T-cell (primary cell): Measurements from ENCODE around the gene PHKB. TPM values are rescaled to one million over a fixed set of nuclear protein-coding genes. Genes with fewer than 3 reads are reported as not detected.

ENCODE experiments used
- ATAC-seq, 4 experiments: fragments of 200-7000 bp in 3 of 4; fragments of 150-1000 bp in 1 of 4; cut with Tn5 transposase; replicated peaks in 1 of 4; 1 replicate in 3 of 4; 2 replicates in 1 of 4; pipeline ENCODE4 v1.10.0; 2021; ENCODE audit warnings: moderate library complexity in 3 of 4, mild to moderate bottlenecking in 2 of 4, moderate number of reproducible peaks in 1 of 4
- CTCF ChIA-PET, 2 donors: fragments of 300-600 bp; sonication (Branson Sonifier 250); formaldehyde crosslinking; loops; one replicate each; lab custom pipeline; 2022; ENCODE audit warnings: antibody characterized with exemption in 2 of 2; lab: Charles Lee
- POLR2A ChIA-PET, 2 donors: fragments of 300-600 bp; sonication (Branson Sonifier 250); formaldehyde crosslinking; loops; one replicate each; lab custom pipeline; 2022; ENCODE audit warnings: antibody characterized with exemption in 2 of 2; lab: Charles Lee
- DNase-seq, 35 experiments: peaks; one replicate each; pipeline versions ENCODE4 v3.0.0 to v3.0.0-alpha.2; 2013 to 2023
- H3K27ac ChIP-seq: one replicate; pipeline ENCODE4 v1.5.1; 2013; ENCODE audit warnings: low read length
- H3K27me3 ChIP-seq, 2 experiments: replicated peaks in 1 of 2; 1 replicate in 1 of 2; 2 replicates in 1 of 2; pipeline versions ENCODE4 v1.6.1 to v1.7.0; 2013; ENCODE audit warnings: low read length in 1 of 2, mixed read lengths in 1 of 2; ENCODE audit not compliant: control insufficient read depth in 2 of 2, insufficient read depth in 2 of 2; ENCODE audit errors: extremely low read depth in 1 of 2
- H3K36me3 ChIP-seq, 2 donors: 1 replicate in 1 of 2; 2 replicates in 1 of 2; pipeline versions ENCODE4 v1.6.1 to v1.7.0; 2013; ENCODE audit warnings: low read length in 1 of 2; ENCODE audit not compliant: control insufficient read depth in 2 of 2, insufficient read depth in 1 of 2; ENCODE audit errors: extremely low read depth in 1 of 2
- H3K4me1 ChIP-seq, 2 experiments: 1 replicate in 1 of 2; 2 replicates in 1 of 2; pipeline versions ENCODE4 v1.6.1 to v1.7.0; 2013; ENCODE audit warnings: low read length in 2 of 2, mixed read lengths in 1 of 2; ENCODE audit not compliant: insufficient read depth in 2 of 2, control insufficient read depth in 1 of 2; ENCODE audit errors: extremely low read depth in 1 of 2
- H3K4me3 ChIP-seq, 2 donors: 1 replicate in 1 of 2; 2 replicates in 1 of 2; pipeline versions ENCODE4 v1.5.1 to v1.7.0; 2013; ENCODE audit warnings: mild to moderate bottlenecking in 2 of 2, low read length in 1 of 2, moderate library complexity in 1 of 2; ENCODE audit not compliant: control insufficient read depth in 1 of 2; ENCODE audit errors: extremely low read depth in 1 of 2
- H3K9me3 ChIP-seq: 2 replicates; pipeline ENCODE4 v1.7.0; 2013
- H3K27ac Mint-ChIP-seq, 2 donors: one replicate each; pipeline ENCODE4 v1.8.0; 2020 to 2021; ENCODE audit warnings: mild to moderate bottlenecking in 2 of 2, mixed read lengths in 2 of 2
- H3K27me3 Mint-ChIP-seq, 2 donors: one replicate each; pipeline ENCODE4 v1.8.0; 2021 to 2022; ENCODE audit warnings: mixed read lengths in 2 of 2
- H3K36me3 Mint-ChIP-seq: one replicate; pipeline ENCODE4 v1.8.0; 2021; ENCODE audit warnings: mixed read lengths
- H3K4me1 Mint-ChIP-seq, 3 donors: one replicate each; pipeline ENCODE4 v1.8.0; 2020 to 2022; ENCODE audit warnings: mixed read lengths in 3 of 3, mild to moderate bottlenecking in 1 of 3
- H3K4me3 Mint-ChIP-seq, 3 donors: one replicate each; pipeline ENCODE4 v1.8.0; 2020 to 2022; ENCODE audit warnings: mild to moderate bottlenecking in 3 of 3, mixed read lengths in 3 of 3, moderate library complexity in 3 of 3
- H3K9me3 Mint-ChIP-seq, 3 donors: one replicate each; pipeline ENCODE4 v1.8.0; 2020 to 2022; ENCODE audit warnings: mixed read lengths in 3 of 3
- WGBS: methylation state at CpG from one replicate; pipeline ENCODE4 v1.1.5; 2013; ENCODE audit warnings: missing lambda C conversion rate; ENCODE audit not compliant: insufficient coverage; 5-methylcytosine and 5-hydroxymethylcytosine counted together
- total RNA-seq, 35 experiments: library from RNA in 6 of 35; stranded (reverse) in 6 of 35; fragments of 120-200 nt in 1 of 35; gene quantifications; one replicate each; pipeline versions ENCODE4 v1.2.1 to v1.2.4 and lab custom pipeline; 2013 to 2026

Gene PHKB
- total RNA-seq, 5 donors from 2014 or later (not counting 1 experiment from before 2014, with no cell fraction given) = 40.6 to 67.5 (median 48.8) TPM

DNA sequence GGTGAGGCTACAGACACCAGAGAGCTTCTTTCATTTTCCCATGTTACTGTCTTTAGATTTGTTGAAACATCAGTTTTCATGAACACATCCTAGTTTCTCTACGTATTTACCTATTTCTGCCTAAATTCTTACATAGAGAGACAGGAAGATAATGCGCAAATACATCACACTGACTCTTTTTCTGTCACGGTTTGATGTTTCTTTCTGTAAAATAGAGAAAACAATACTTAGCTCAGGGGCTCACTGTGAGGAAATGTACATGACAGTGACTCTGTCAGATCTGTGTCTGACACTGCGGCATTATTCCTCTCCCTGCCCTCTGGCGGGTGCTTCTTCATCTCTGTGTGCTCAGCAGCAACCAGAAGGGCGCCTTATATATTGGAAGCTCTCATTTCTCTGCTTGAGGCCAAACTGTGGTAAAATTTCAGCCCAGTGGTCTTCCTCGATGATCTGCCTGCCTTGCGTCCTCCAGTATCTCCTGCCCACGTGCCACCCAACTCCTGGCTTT, 264.1 kb downstream of the PHKB start:
- DNase-seq (no peak), ATAC-seq (no peak)
- Histone ChIP-seq H3K27me3 (no peaks in the 10 kb centered on the region), H3K9me3 (no peaks in the 10 kb centered on the region), H3K36me3 (no peaks in the 10 kb centered on the region), H3K4me3 (no peak overlapping the region), H3K4me1 (no peaks in the 10 kb centered on the region), H3K27ac (no peak overlapping the region)
- CTCF ChIA-PET = no interaction called here
- no peaks in the 10 kb centered on the region for H3K9me3 Mint-ChIP-seq
- 68% methylated on average over 6 of the region's 9 CpGs for WGBS
- H3K27me3 Mint-ChIP-seq = peaks cover 0 to 3% of the 10 kb centered on the region in 2 donors
- no peaks in the 10 kb centered on the region for H3K4me1 Mint-ChIP-seq
- H3K27ac Mint-ChIP-seq = no peak overlapping the region
- POLR2A ChIA-PET = no interaction called here
- no peak overlapping the region for H3K4me3 Mint-ChIP-seq
- no peaks in the 10 kb centered on the region for H3K36me3 Mint-ChIP-seq

GRCh38 chr16:47726031-47726675, 265.0 kb downstream of the PHKB start:
- DNase-seq = no peak
- ChIA-PET CTCF (no interaction called here), POLR2A (no interaction called here)
- no peak overlapping the region for H3K4me3 ChIP-seq
- H3K9me3 Mint-ChIP-seq = no peaks in the 10 kb centered on the region
- H3K27me3 Mint-ChIP-seq = peaks cover 0 to 3% of the 10 kb centered on the region in 2 donors
- no peak overlapping the region for H3K27ac Mint-ChIP-seq
- H3K36me3 Mint-ChIP-seq = no peaks in the 10 kb centered on the region
- no peak overlapping the region for H3K27ac ChIP-seq
- no peaks in the 10 kb centered on the region for H3K27me3 ChIP-seq
- H3K36me3 ChIP-seq = no peaks in the 10 kb centered on the region
- no peaks in the 10 kb centered on the region for H3K4me1 ChIP-seq
- H3K4me1 Mint-ChIP-seq = no peaks in the 10 kb centered on the region
- no peaks in the 10 kb centered on the region for H3K9me3 ChIP-seq
- H3K4me3 Mint-ChIP-seq = no peak overlapping the region
- ATAC-seq = no peak
- 90% methylated on average over 2 of the region's 8 CpGs for WGBS

GRCh38 chr16:47727131-47727530, 266.0 kb downstream of the PHKB start:
- Mint-ChIP-seq H3K27me3 (peaks cover 3% of the 10 kb centered on the region in 2 donors), H3K36me3 (no peaks in the 10 kb centered on the region), H3K9me3 (no peaks in the 10 kb centered on the region), H3K4me3 (no peak overlapping the region), H3K27ac (no peak overlapping the region), H3K4me1 (no peaks in the 10 kb centered on the region)
- no peaks in the 10 kb centered on the region for H3K4me1 ChIP-seq
- ATAC-seq = no peak
- no peak for DNase-seq
- ChIA-PET CTCF (no interaction called here), POLR2A (no interaction called here)
- no peaks in the 10 kb centered on the region for H3K36me3 ChIP-seq
- 88% methylated on average over 1 of the region's 6 CpGs for WGBS
- no peaks in the 10 kb centered on the region for H3K9me3 ChIP-seq
- no peak overlapping the region for H3K4me3 ChIP-seq
- H3K27me3 ChIP-seq = no peaks in the 10 kb centered on the region
- no peak overlapping the region for H3K27ac ChIP-seq

GRCh38 chr16:47728205-47728604, 267.1 kb downstream of the PHKB start:
- H3K27ac Mint-ChIP-seq = no peak overlapping the region
- WGBS = no CpG with 5 or more reads among the region's 3 CpGs
- no peak overlapping the region for H3K4me3 Mint-ChIP-seq
- no peak for DNase-seq
- Histone ChIP-seq H3K36me3 (no peaks in the 10 kb centered on the region), H3K27ac (no peak overlapping the region), H3K27me3 (no peaks in the 10 kb centered on the region), H3K4me3 (no peak overlapping the region), H3K9me3 (no peaks in the 10 kb centered on the region), H3K4me1 (no peaks in the 10 kb centered on the region)
- POLR2A ChIA-PET = no interaction called here
- H3K4me1 Mint-ChIP-seq = peaks cover 0 to 3% (median 0%) of the 10 kb centered on the region in 3 donors
- ATAC-seq = no peak
- peaks cover 3 to 9% of the 10 kb centered on the region in 2 donors for H3K27me3 Mint-ChIP-seq
- no peaks in the 10 kb centered on the region for H3K9me3 Mint-ChIP-seq
- CTCF ChIA-PET = interaction anchor here in 1 of 2 donors (0.5 kb wide), 1 partner anchor 318 kb away, joined by 3 read pairs; no protein-coding TSS in a partner anchor
- no peaks in the 10 kb centered on the region for H3K36me3 Mint-ChIP-seq

DNA sequence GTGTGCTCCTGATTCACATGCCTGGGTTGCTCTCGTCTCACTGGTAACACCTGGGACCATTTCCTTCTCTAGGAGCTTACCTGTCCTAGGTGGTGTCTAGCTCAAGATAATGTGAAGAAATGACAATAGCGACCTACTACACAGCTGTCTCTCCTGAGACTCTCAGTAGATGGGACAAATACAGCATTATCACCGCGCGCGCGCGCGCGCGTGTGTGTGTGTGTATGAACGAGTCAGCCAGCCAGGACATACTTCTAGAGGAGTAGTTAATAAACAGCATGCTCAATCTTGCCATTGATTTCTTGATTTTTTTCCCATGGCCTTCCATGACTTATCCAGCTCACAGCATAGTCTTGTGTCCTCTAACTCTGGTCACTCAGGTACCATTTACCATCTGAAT, 268.6 kb downstream of the PHKB start:
- H3K36me3 Mint-ChIP-seq = no peaks in the 10 kb centered on the region
- Histone ChIP-seq H3K27ac (no peak overlapping the region), H3K9me3 (no peaks in the 10 kb centered on the region), H3K27me3 (no peaks in the 10 kb centered on the region), H3K4me1 (no peaks in the 10 kb centered on the region), H3K36me3 (no peaks in the 10 kb centered on the region), H3K4me3 (no peak overlapping the region)
- no peak overlapping the region for H3K27ac Mint-ChIP-seq
- no peak overlapping the region for H3K4me3 Mint-ChIP-seq
- no peak for DNase-seq
- ChIA-PET POLR2A (interaction anchor here in 1 of 2 donors (0.6 kb wide), 1 partner anchor 87 kb away, joined by 4 read pairs; no protein-coding TSS in a partner anchor), CTCF (interaction anchor here in 1 of 2 donors (0.6 kb wide), 1 partner anchor 27 kb away, joined by 3 read pairs; no protein-coding TSS in a partner anchor)
- H3K9me3 Mint-ChIP-seq = no peaks in the 10 kb centered on the region
- H3K4me1 Mint-ChIP-seq = peaks cover 0 to 3% (median 0%) of the 10 kb centered on the region in 3 donors
- H3K27me3 Mint-ChIP-seq = peaks cover 3 to 9% of the 10 kb centered on the region in 2 donors
- no peak for ATAC-seq
- WGBS = no CpG with 5 or more reads among the region's 12 CpGs

DNA sequence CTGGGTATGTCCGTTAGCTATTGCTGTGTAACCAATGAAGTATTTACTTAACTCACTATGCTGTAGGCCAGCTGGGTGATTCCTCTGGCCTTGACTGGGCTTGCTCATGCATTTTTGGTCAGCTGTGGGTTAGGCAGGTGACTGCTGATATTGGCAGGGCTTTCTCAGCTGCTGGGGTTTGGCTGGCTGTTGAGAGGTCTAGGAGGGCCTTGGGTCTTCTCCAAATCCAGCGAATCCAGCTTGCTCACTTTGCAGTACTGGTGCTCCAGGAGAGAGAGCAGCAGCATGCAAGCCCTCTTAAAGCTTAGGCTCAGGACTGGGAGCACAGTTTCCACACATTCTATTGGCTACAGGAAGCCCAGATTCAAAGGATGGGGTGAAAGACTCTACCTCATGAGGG, 270.1 kb downstream of the PHKB start:
- H3K4me3 Mint-ChIP-seq = no peak overlapping the region
- peaks cover 3 to 6% of the 10 kb centered on the region in 2 donors for H3K27me3 Mint-ChIP-seq
- WGBS = no CpG with 5 or more reads among the region's 2 CpGs
- H3K4me3 ChIP-seq = no peak overlapping the region
- no peak for DNase-seq
- H3K4me1 ChIP-seq = no peaks in the 10 kb centered on the region
- CTCF ChIA-PET = no interaction called here
- H3K9me3 Mint-ChIP-seq = no peaks in the 10 kb centered on the region
- no peak overlapping the region for H3K27ac ChIP-seq
- H3K9me3 ChIP-seq = no peaks in the 10 kb centered on the region
- peaks cover 0 to 3% (median 0%) of the 10 kb centered on the region in 3 donors for H3K4me1 Mint-ChIP-seq
- no peaks in the 10 kb centered on the region for H3K36me3 ChIP-seq
- H3K36me3 Mint-ChIP-seq = no peaks in the 10 kb centered on the region
- POLR2A ChIA-PET = no interaction called here
- no peaks in the 10 kb centered on the region for H3K27me3 ChIP-seq
- ATAC-seq = no peak
- H3K27ac Mint-ChIP-seq = no peak overlapping the region
